NB4 (cell line): ENCODE data around the gene P2RX7.

Experiments
- DNase-seq: peaks from one replicate; pipeline ENCODE4 v3.0.0; 2010; ENCODE audit warnings: low read depth
- H3K4me3 ChIP-seq: one replicate; pipeline ENCODE4 v1.5.1; 2011; ENCODE audit warnings: mild to moderate bottlenecking, low read depth, low read length, moderate library complexity
- MYC ChIP-seq: IDR thresholded peaks from 2 replicates; pipeline ENCODE4 v1.6.1; 2011; ENCODE audit warnings: low read depth, low read length
- POLR2A ChIP-seq: IDR thresholded peaks from 2 replicates; pipeline ENCODE4 v1.6.1; 2011; ENCODE audit warnings: mild to moderate bottlenecking; ENCODE audit not compliant: insufficient read length; ENCODE audit errors: extremely low read depth
- TF ChIP-seq, protein P1 (sequence below): IDR thresholded peaks from one replicate; pipeline ENCODE4 v1.5.1; 2012; ENCODE audit warnings: low read depth, low read length
- TF ChIP-seq, protein P2 (sequence below): IDR thresholded peaks from 2 replicates; pipeline ENCODE4 v1.6.1; 2011; ENCODE audit warnings: low read depth, low read length

Gene P2RX7

DNA sequence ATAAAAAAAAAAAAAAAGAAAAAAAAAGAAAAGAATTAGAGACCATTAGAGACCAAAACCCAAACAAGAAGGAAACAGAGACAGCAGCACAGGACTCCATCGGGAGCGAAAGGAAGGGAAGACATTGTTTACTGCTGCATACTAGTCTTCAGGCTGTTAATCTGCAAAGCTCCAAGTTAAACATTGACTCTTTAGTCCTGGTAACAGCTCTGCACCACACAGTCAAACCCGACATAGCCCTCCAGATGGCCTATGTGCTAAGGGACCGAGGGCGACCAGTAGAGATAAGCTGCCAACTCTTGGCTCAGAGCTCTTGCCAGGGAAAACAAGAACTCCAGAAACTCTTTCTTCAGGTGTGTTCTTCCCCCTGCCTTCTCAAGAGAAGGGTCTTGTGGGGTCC is 85.1 kb downstream of the P2RX7 start:
- no peak overlapping the region for H3K4me3 ChIP-seq
- TF ChIP-seq POLR2A (no peak), MYC (no peak)
- TF ChIP-seq, protein P1, sequence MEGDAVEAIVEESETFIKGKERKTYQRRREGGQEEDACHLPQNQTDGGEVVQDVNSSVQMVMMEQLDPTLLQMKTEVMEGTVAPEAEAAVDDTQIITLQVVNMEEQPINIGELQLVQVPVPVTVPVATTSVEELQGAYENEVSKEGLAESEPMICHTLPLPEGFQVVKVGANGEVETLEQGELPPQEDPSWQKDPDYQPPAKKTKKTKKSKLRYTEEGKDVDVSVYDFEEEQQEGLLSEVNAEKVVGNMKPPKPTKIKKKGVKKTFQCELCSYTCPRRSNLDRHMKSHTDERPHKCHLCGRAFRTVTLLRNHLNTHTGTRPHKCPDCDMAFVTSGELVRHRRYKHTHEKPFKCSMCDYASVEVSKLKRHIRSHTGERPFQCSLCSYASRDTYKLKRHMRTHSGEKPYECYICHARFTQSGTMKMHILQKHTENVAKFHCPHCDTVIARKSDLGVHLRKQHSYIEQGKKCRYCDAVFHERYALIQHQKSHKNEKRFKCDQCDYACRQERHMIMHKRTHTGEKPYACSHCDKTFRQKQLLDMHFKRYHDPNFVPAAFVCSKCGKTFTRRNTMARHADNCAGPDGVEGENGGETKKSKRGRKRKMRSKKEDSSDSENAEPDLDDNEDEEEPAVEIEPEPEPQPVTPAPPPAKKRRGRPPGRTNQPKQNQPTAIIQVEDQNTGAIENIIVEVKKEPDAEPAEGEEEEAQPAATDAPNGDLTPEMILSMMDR = no peak
- TF ChIP-seq, protein P2, sequence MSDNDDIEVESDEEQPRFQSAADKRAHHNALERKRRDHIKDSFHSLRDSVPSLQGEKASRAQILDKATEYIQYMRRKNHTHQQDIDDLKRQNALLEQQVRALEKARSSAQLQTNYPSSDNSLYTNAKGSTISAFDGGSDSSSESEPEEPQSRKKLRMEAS = no peak
- DNase-seq = no peak

DNA sequence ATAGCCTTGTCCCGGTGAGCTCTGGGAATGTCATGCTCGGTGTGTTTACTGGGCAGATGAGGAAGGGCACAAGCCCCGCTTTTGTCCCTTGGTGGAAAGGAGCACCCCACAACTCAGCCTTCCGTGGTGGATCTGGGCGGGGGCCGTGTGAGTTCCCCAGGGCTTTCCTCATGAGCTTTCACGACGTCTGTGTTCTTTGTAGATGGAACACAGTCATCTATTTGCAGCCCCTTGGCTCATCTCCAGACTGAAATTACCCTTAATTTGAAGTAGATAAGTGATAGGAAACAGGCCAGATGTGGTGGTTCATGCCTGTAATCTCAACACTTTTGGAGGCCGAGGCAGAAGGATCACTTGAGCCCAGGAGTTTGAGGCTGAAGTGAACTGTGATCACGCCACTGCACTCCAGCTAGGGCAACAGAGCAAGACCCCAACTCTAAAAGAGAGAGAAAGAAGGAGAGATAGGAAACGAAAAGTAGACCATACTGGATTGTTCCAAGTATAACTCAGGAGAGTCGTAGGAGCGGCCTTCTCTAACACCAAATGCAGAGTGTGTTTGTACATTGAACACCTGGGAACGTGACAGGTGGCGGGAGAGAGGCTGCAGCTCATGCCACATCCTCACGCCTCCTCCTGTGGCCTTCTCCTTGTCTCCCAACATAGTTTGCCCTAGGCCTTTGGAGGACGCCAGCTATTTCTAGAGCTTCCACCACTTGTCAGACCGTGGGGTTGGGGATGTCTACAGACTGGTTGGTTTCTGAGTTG is 86.1 kb downstream of the P2RX7 start:
- H3K4me3 ChIP-seq = no peak overlapping the region
- DNase-seq = no peak
- TF ChIP-seq POLR2A (no peak), MYC (no peak)
- TF ChIP-seq, protein P2 = no peak
- TF ChIP-seq, protein P1 = no peak

DNA sequence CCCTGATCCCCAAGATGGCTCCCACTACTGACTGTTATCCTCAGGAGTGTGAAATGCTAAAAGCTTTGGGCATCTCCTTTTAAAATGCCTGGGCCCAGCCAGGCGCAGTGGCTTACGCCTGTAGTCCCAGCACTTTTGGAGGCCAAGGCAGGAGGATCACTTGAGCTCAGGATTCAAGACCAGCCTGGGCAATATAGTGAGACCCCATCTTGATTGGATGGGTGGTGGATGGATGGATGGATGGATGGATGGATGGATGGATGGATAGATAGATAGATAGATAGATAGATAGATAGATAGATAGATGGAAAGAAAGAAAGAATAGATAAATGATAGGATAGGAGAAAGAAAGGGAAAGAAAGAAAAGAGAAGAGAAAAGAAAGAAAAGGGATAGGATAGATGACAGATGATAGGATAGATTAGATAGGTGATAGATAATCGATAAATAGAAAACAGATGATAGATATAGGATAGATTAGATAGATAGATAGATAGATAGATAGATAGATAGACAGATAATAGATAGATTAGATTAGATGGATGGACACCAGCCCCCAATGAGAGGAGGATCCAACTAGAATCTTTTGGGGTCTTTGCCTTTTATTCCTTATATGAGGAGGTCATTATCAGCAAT is 86.8 kb downstream of the P2RX7 start:
- DNase-seq = no peak
- TF ChIP-seq POLR2A (no peak), MYC (no peak)
- TF ChIP-seq, protein P2 = no peak
- TF ChIP-seq, protein P1 = no peak
- no peak overlapping the region for H3K4me3 ChIP-seq

DNA sequence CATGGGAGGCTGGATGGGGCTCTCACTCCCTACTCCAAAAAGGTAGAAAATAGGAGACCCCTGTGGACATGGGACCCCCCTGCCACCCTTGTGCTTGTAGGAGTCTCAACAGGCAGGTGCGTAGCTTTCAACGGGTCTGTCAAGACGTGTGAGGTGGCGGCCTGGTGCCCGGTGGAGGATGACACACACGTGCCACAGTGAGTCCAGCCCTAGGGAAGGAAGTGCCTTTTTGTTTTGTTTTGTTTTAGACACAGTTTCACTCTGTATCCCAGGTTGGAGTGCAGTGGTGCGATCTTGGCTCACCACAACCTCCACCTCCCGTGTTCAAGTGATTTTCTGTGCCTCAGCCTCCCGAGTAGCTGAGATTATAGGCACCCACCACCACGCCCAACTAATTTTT is 90.2 kb downstream of the P2RX7 start:
- H3K4me3 ChIP-seq = no peak overlapping the region
- DNase-seq = no peak
- TF ChIP-seq, protein P2 = no peak
- TF ChIP-seq, protein P1 = no peak
- TF ChIP-seq POLR2A = no peak
- no peak for TF ChIP-seq MYC

DNA sequence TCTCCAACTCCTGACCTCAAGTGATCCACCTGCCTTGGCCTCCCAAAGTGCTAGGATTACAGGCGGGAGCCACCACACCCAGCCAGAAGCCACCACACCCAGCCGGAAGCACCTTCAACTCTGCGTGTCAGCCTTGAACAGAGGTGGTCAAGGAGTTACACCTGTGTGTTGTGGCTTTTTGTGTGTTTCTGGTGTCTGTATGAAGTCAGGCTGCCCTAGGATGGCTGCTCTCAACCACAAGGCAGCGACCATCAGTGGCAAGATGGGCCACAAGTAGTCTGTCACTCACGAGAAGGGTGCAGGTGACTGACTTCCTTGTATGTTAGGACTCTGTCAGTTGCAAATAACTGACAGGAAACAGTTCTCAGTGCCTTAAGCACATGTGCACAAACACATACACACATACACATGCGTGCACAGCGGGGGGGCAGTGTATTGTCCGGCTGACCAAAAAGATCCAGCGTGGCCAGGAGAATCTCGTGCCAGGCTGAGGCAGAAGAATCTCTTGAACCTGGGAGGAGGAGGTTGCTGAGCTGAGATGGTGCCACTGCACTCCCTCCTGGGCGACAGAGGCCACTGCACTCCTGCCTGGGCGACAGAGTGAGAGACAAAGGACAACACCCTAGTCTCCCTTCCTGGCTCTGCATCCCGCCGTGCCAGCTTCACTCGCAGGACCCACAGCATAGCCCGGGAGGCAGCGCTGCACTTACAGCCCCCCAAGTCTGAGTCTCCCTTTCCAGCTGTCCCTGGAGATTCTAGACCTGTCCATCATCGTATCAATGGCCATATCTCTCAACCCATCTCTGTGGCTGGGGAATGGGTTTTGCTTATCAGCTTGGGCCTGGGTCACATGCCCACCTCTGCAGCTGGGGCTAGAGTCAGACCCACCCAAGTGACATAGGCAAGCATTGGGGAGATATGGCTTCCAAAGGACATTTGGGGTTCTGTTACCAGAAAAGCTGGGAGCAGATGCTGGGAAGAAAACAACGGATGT is 90.9 kb downstream of the P2RX7 start:
- no peak overlapping the region for H3K4me3 ChIP-seq
- TF ChIP-seq POLR2A (no peak), MYC (no peak)
- TF ChIP-seq, protein P2 = peak; percentile 50
- TF ChIP-seq, protein P1 = peak; percentile 52
- peak; percentile 59 for DNase-seq
